HEK293 (cell line): Measurements from ENCODE around the gene ALG6.

Experiments used
- CTCF ChIA-PET: fragments of 350-600 bp; formaldehyde crosslinking; extraction: SDS; loops from one replicate; lab custom pipeline; 2021; ENCODE audit warnings: antibody characterized with exemption; lab: Yijun Ruan, JAX
- POLR2A ChIA-PET: fragments of 300-600 bp; formaldehyde crosslinking; extraction: SDS; loops from one replicate; lab custom pipeline; 2020; ENCODE audit warnings: antibody characterized with exemption, inconsistent platforms; lab: Yijun Ruan, JAX
- H3K27ac ChIP-seq: fragments of 200-500 bp; sonication (Bioruptor generic); 2 replicates; pipeline ENCODE4 v1.5.1; 2014; ENCODE audit warnings: low read depth, low read length, control low read depth, inconsistent platforms; ENCODE audit errors: extremely low read depth
- H3K36me3 ChIP-seq, 2 experiments: fragments of 200-500 bp in 1 of 2; sonication (Bioruptor generic) in 1 of 2; 1 replicate in 1 of 2; 2 replicates in 1 of 2; pipeline ENCODE4 v1.5.1; 2014 to 2017; ENCODE audit warnings: inconsistent platforms in 2 of 2, low read length in 2 of 2; ENCODE audit not compliant: control insufficient read depth in 2 of 2, insufficient read depth in 1 of 2
- H3K4me1 ChIP-seq: fragments of 200-500 bp; sonication (Bioruptor generic); 2 replicates; pipeline ENCODE4 v1.5.1; 2014; ENCODE audit warnings: mild to moderate bottlenecking, low read length, inconsistent platforms; ENCODE audit not compliant: control insufficient read depth, insufficient read depth
- H3K4me3 ChIP-seq: 2 replicates; pipeline ENCODE4 v1.5.1; 2011; ENCODE audit warnings: low read depth, mild to moderate bottlenecking, control low read depth, low read length, moderate library complexity
- H3K9me3 ChIP-seq: fragments of 200-500 bp; sonication (Bioruptor generic); 2 replicates; pipeline ENCODE4 v1.5.1; 2014; ENCODE audit warnings: low read depth, low read length, inconsistent platforms; ENCODE audit not compliant: control insufficient read depth, insufficient read depth
- BCL11B ChIP-seq: fragments of 450-650 bp; formaldehyde crosslinking; IDR thresholded peaks from 2 replicates; pipeline ENCODE4 v1.5.1; 2016; ENCODE audit warnings: low read depth, missing biosample characterization, missing genetic modification characterization
- IKZF3 ChIP-seq: fragments of 450-650 bp; IDR thresholded peaks from 2 replicates; pipeline ENCODE4 v1.5.0; 2018; ENCODE audit warnings: missing biosample characterization, mild to moderate bottlenecking, missing genetic modification characterization, moderate library complexity
- MZF1 ChIP-seq: fragments of 450-650 bp; formaldehyde crosslinking; IDR thresholded peaks from 2 replicates; pipeline ENCODE4 v1.5.1; 2017; ENCODE audit warnings: missing biosample characterization, missing genetic modification characterization, borderline replicate concordance
- PRDM1 ChIP-seq: fragments of 450-650 bp; formaldehyde crosslinking; IDR thresholded peaks from 2 replicates; pipeline ENCODE4; 2016; ENCODE audit warnings: missing biosample characterization, missing genetic modification characterization
- SETDB1 ChIP-seq: IDR thresholded peaks from one replicate; pipeline ENCODE4 v1.6.1; 2017; ENCODE audit warnings: mild to moderate bottlenecking, low read length, moderate library complexity, mixed read lengths; ENCODE audit not compliant: insufficient read length
- TCF7L2 ChIP-seq: IDR thresholded peaks from 2 replicates; pipeline ENCODE4 v1.6.1; 2011; ENCODE audit warnings: low read depth, mild to moderate bottlenecking, inconsistent platforms, low read length, moderate library complexity, borderline replicate concordance
- TRIM28 ChIP-seq: IDR thresholded peaks from 2 replicates; pipeline ENCODE4 v1.6.1; 2011; ENCODE audit warnings: low read length, control low read depth, borderline replicate concordance
- ZFP69B ChIP-seq: fragments of 450-650 bp; formaldehyde crosslinking; IDR thresholded peaks from 2 replicates; pipeline ENCODE4 v1.5.1; 2016; ENCODE audit warnings: missing biosample characterization, missing genetic modification characterization
- ZNF16 ChIP-seq: fragments of 450-650 bp; formaldehyde crosslinking; IDR thresholded peaks from 2 replicates; pipeline ENCODE4 v1.5.1; 2016; ENCODE audit warnings: low read depth, missing biosample characterization, missing genetic modification characterization
- ZNF169 ChIP-seq: fragments of 450-650 bp; formaldehyde crosslinking; IDR thresholded peaks from 2 replicates; pipeline ENCODE4 v1.5.1; 2016; ENCODE audit warnings: missing biosample characterization, missing genetic modification characterization
- ZNF18 ChIP-seq: fragments of 450-650 bp; formaldehyde crosslinking; IDR thresholded peaks from 2 replicates; pipeline ENCODE4 v1.5.1; 2016; ENCODE audit warnings: missing biosample characterization, missing genetic modification characterization
- ZNF280D ChIP-seq: fragments of 450-650 bp; formaldehyde crosslinking; IDR thresholded peaks from 2 replicates; pipeline ENCODE4 v1.5.1; 2016; ENCODE audit warnings: missing biosample characterization, missing genetic modification characterization
- ZNF426 ChIP-seq: fragments of 450-650 bp; formaldehyde crosslinking; IDR thresholded peaks from 2 replicates; pipeline ENCODE4 v1.5.1; 2017; ENCODE audit warnings: missing biosample characterization, missing genetic modification characterization, mild to moderate bottlenecking, inconsistent platforms, moderate library complexity
- ZNF501 ChIP-seq: fragments of 450-650 bp; formaldehyde crosslinking; IDR thresholded peaks from 2 replicates; pipeline ENCODE4 v1.5.1; 2016; ENCODE audit warnings: missing biosample characterization, missing genetic modification characterization
- ZNF518A ChIP-seq: fragments of 450-650 bp; formaldehyde crosslinking; conservative IDR thresholded peaks from 2 replicates; pipeline ENCODE4 v1.5.1; 2016; ENCODE audit warnings: low read depth, missing biosample characterization, missing genetic modification characterization
- ZNF544 ChIP-seq: fragments of 450-650 bp; formaldehyde crosslinking; IDR thresholded peaks from 2 replicates; pipeline ENCODE4 v1.5.0; 2017; ENCODE audit warnings: missing biosample characterization, missing genetic modification characterization
- ZNF580 ChIP-seq: fragments of 450-650 bp; formaldehyde crosslinking; IDR thresholded peaks from 2 replicates; pipeline ENCODE4 v1.5.1; 2016; ENCODE audit warnings: missing biosample characterization, missing genetic modification characterization
- ZNF626 ChIP-seq: fragments of 450-650 bp; sonication (Bioruptor Pico); formaldehyde crosslinking; IDR thresholded peaks from 2 replicates; pipeline ENCODE4 v1.5.1; 2018; ENCODE audit warnings: missing biosample characterization, missing genetic modification characterization, inconsistent platforms
- ZNF704 ChIP-seq: fragments of 450-650 bp; formaldehyde crosslinking; IDR thresholded peaks from 2 replicates; pipeline ENCODE4 v1.5.1; 2016; ENCODE audit warnings: missing biosample characterization, missing genetic modification characterization
- ZNF76 ChIP-seq: fragments of 450-650 bp; formaldehyde crosslinking; IDR thresholded peaks from 2 replicates; pipeline ENCODE4; 2016; ENCODE audit warnings: low read depth, missing biosample characterization, missing genetic modification characterization, borderline replicate concordance
- ZSCAN23 ChIP-seq: fragments of 450-650 bp; formaldehyde crosslinking; IDR thresholded peaks from 2 replicates; pipeline ENCODE4 v1.5.1; 2016; ENCODE audit warnings: missing biosample characterization, missing genetic modification characterization

The ALG6 gene

GRCh38 chr1:63454269-63454668 lies 86.8 kb downstream of the ALG6 start (continued):
- TF ChIP-seq MZF1 (no peak), ZNF76 (tag by site-specific recombination) (no peak), ZSCAN23 (tag by site-specific recombination) (no peak), ZNF704 (no peak)

GRCh38 chr1:63458750-63459149 lies 91.3 kb downstream of the ALG6 start:
- CTCF ChIA-PET = interaction anchor here (0.8 kb wide), 1 partner anchor 13 kb away, joined by 6 read pairs; no protein-coding TSS in a partner anchor
- Histone ChIP-seq H3K9me3 (peaks cover 3% of the 10 kb centered on the region), H3K4me1 (no peaks in the 10 kb centered on the region), H3K4me3 (no peak overlapping the region), H3K27ac (no peak overlapping the region), H3K36me3 (peaks cover 3% of the 10 kb centered on the region in 2 experiments; a peak in 2 of 3 replicates)
- POLR2A ChIA-PET = no interaction called here
- TF ChIP-seq ZNF518A (tag by site-specific recombination) = no peak
- no peak for TF ChIP-seq PRDM1
- no peak for TF ChIP-seq ZNF16 (tag by site-specific recombination)
- no peak for TF ChIP-seq BCL11B (tag by site-specific recombination)
- no peak for TF ChIP-seq ZNF169 (tag by site-specific recombination)
- no peak for TF ChIP-seq ZNF18 (tag by site-specific recombination)
- no peak for TF ChIP-seq ZNF501
- TF ChIP-seq ZNF426 (tag by site-specific recombination) = no peak
- no peak for TF ChIP-seq ZNF580 (tag by site-specific recombination)

GRCh38 chr1:63461661-63462230 lies 94.3 kb downstream of the ALG6 start:
- Histone ChIP-seq H3K27ac (no peak overlapping the region), H3K4me1 (no peaks in the 10 kb centered on the region), H3K36me3 (peaks cover 3% of the 10 kb centered on the region in 2 experiments; a peak in 2 of 3 replicates), H3K9me3 (peaks cover 3% of the 10 kb centered on the region), H3K4me3 (no peak overlapping the region)
- CTCF ChIA-PET = interaction anchor here (0.8 kb wide), 1 partner anchor 622 kb away, joined by 3 read pairs; no protein-coding TSS in a partner anchor
- peak; percentile 93 for TF ChIP-seq ZNF280D (tag by site-specific recombination)
- peak; percentile 65; the same call in 1 of the 2 replicates for TF ChIP-seq TRIM28
- no peak for TF ChIP-seq IKZF3 (tag by site-specific recombination)
- 0 out of 2 replicates have a peak, but pooled peaks have one; percentile 47 for TF ChIP-seq ZNF626 (tag by site-specific recombination)
- TF ChIP-seq SETDB1 = peak; percentile 87
- TF ChIP-seq ZNF544 (tag by site-specific recombination) = no peak
- no peak for TF ChIP-seq ZFP69B (tag by site-specific recombination)
- TF ChIP-seq TCF7L2 = no peak
- POLR2A ChIA-PET = no interaction called here
